H1 (cell line): ENCODE results near the gene MMP3. TPM values are rescaled to one million over a fixed set of nuclear protein-coding genes. Genes with fewer than 3 reads are reported as not detected.

ENCODE experiments used
- CTCF ChIA-PET: fragments of 300-600 bp; sonication (Branson Sonifier 250); formaldehyde crosslinking; loops from one replicate; lab custom pipeline; 2021; ENCODE audit not compliant: partially characterized antibody; lab: Charles Lee
- POLR2A ChIA-PET: fragments of 300-600 bp; sonication (Branson Sonifier 250); formaldehyde crosslinking; loops from one replicate; lab custom pipeline; 2021; ENCODE audit warnings: inconsistent platforms; ENCODE audit not compliant: partially characterized antibody; lab: Charles Lee
- DNase-seq, 2 experiments: peaks; one replicate each; pipeline versions ENCODE4 v3.0.0 to v3.0.0-alpha.2; 2010 to 2022; ENCODE audit warnings: low spot score in 2 of 2, low read depth in 1 of 2, mixed read lengths in 1 of 2
- FAIRE-seq: peaks from 2 replicates; lab custom pipeline; 2011; peaks lifted over from hg19 to GRCh38; lab: Jason Lieb, UNC
- H2AFZ ChIP-seq: 2 replicates; pipeline ENCODE4 v1.8.1; 2012; ENCODE audit warnings: low read length, inconsistent platforms
- H2AK5ac ChIP-seq: 2 replicates; pipeline ENCODE4 v1.6.1; 2013; ENCODE audit warnings: low read depth, low read length
- H2BK120ac ChIP-seq: replicated peaks from 2 replicates; pipeline ENCODE3; 2013; ENCODE audit warnings: low read depth, low read length, inconsistent platforms
- H2BK12ac ChIP-seq: 2 replicates; pipeline ENCODE4 v1.6.1; 2013; ENCODE audit warnings: low read depth, low read length
- H2BK15ac ChIP-seq: 2 replicates; pipeline ENCODE4 v1.6.1; 2013; ENCODE audit warnings: low read length
- H2BK20ac ChIP-seq: 2 replicates; pipeline ENCODE4 v1.6.1; 2013; ENCODE audit warnings: low read length
- H2BK5ac ChIP-seq: 2 replicates; pipeline ENCODE4 v1.6.1; 2013; ENCODE audit warnings: low read depth, low read length
- H3K14ac ChIP-seq: 2 replicates; pipeline ENCODE4 v1.6.1; 2013; ENCODE audit warnings: inconsistent platforms; ENCODE audit not compliant: insufficient read length
- H3K18ac ChIP-seq: 2 replicates; pipeline ENCODE4 v1.6.1; 2013; ENCODE audit warnings: low read length; ENCODE audit errors: extremely low read depth
- H3K23ac ChIP-seq: 2 replicates; pipeline ENCODE4 v1.6.1; 2013; ENCODE audit warnings: inconsistent platforms; ENCODE audit not compliant: insufficient read length
- H3K23me2 ChIP-seq: 2 replicates; pipeline ENCODE4 v1.6.1; 2013; ENCODE audit warnings: low read depth, low read length
- H3K27ac ChIP-seq: 2 replicates; pipeline ENCODE4 v1.6.1; 2011; ENCODE audit warnings: low read depth, low read length, inconsistent platforms
- H3K27me3 ChIP-seq, 4 experiments: replicated peaks in 1 of 4; 1 replicate in 1 of 4; 2 replicates in 3 of 4; pipeline versions ENCODE4 v1.6.1 to v1.8.1; 2011 to 2013; ENCODE audit warnings: low read length in 3 of 4, mild to moderate bottlenecking in 3 of 4, inconsistent platforms in 2 of 4, mixed read lengths in 2 of 4, moderate library complexity in 1 of 4; ENCODE audit not compliant: control insufficient read depth in 3 of 4, insufficient read depth in 3 of 4; ENCODE audit errors: extremely low read depth in 1 of 4
- H3K36me3 ChIP-seq, 4 experiments: 2 replicates each; pipeline versions ENCODE4 v1.6.1 to v1.8.1; 2011 to 2013; ENCODE audit warnings: mild to moderate bottlenecking in 4 of 4, low read length in 3 of 4, moderate library complexity in 2 of 4, control low read depth in 1 of 4, inconsistent platforms in 1 of 4; ENCODE audit not compliant: insufficient read depth in 4 of 4, control insufficient read depth in 2 of 4
- H3K4ac ChIP-seq: replicated peaks from 2 replicates; pipeline ENCODE3; 2013; ENCODE audit warnings: low read length, low read depth, mixed read lengths, inconsistent platforms; ENCODE audit not compliant: insufficient read length
- H3K4me1 ChIP-seq, 4 experiments: replicated peaks in 1 of 4; 1 replicate in 1 of 4; 2 replicates in 3 of 4; pipeline versions ENCODE4 v1.6.1 to v1.8.1; 2011 to 2013; ENCODE audit warnings: low read length in 3 of 4, inconsistent platforms in 2 of 4, mixed read lengths in 1 of 4; ENCODE audit not compliant: insufficient read depth in 4 of 4, control insufficient read depth in 3 of 4
- H3K4me2 ChIP-seq, 2 experiments: 2 replicates each; pipeline versions ENCODE4 v1.6.1 to v1.8.1; 2011 to 2013; ENCODE audit warnings: low read depth in 2 of 2, low read length in 2 of 2, control low read depth in 1 of 2, inconsistent platforms in 1 of 2, mild to moderate bottlenecking in 1 of 2; ENCODE audit not compliant: insufficient read depth in 1 of 2
- H3K4me3 ChIP-seq, 4 experiments: fragments of 200-600, 300-600 bp in 1 of 4; sonication (generic), shearing (Covaris generic), sonication (Bioruptor Twin) in 1 of 4; 2 replicates each; pipeline versions ENCODE4 v1.5.1 to v1.8.1; 2011 to 2016; ENCODE audit warnings: low read length in 4 of 4, low read depth in 3 of 4, control low read depth in 2 of 4, inconsistent platforms in 2 of 4, mild to moderate bottlenecking in 2 of 4, mixed read lengths in 1 of 4, moderate library complexity in 1 of 4; ENCODE audit not compliant: insufficient read depth in 2 of 4; ENCODE audit errors: extremely low read depth in 1 of 4
- H3K56ac ChIP-seq: replicated peaks from 2 replicates; pipeline ENCODE3; 2013; ENCODE audit warnings: low read depth, mild to moderate bottlenecking, mixed read lengths, low read length, inconsistent platforms; ENCODE audit not compliant: insufficient read length
- H3K79me1 ChIP-seq: 2 replicates; pipeline ENCODE4 v1.6.1; 2013; ENCODE audit warnings: low read depth, low read length, control low read depth
- H3K79me2 ChIP-seq, 2 experiments: 2 replicates each; pipeline versions ENCODE4 v1.6.1 to v1.8.1; 2012 to 2013; ENCODE audit warnings: low read length in 2 of 2, mild to moderate bottlenecking in 2 of 2, inconsistent platforms in 1 of 2; ENCODE audit not compliant: insufficient read depth in 2 of 2, control insufficient read depth in 1 of 2
- H3K9ac ChIP-seq, 4 experiments: replicated peaks in 1 of 4; 1 replicate in 1 of 4; 2 replicates in 3 of 4; pipeline versions ENCODE4 v1.6.1 to v1.8.1; 2011 to 2013; ENCODE audit warnings: low read depth in 3 of 4, low read length in 3 of 4, control low read depth in 2 of 4, mild to moderate bottlenecking in 2 of 4, moderate library complexity in 2 of 4, inconsistent platforms in 1 of 4; ENCODE audit errors: extremely low read depth in 1 of 4
- H3K9me3 ChIP-seq, 2 experiments: 2 replicates each; pipeline versions ENCODE4 v1.6.1 to v1.8.1; 2012 to 2013; ENCODE audit warnings: mild to moderate bottlenecking in 2 of 2, moderate library complexity in 2 of 2, control low read depth in 1 of 2, inconsistent platforms in 1 of 2, low read depth in 1 of 2, low read length in 1 of 2, mixed read lengths in 1 of 2; ENCODE audit not compliant: insufficient read depth in 2 of 2
- H4K20me1 ChIP-seq, 2 experiments: replicated peaks in 1 of 2; 2 replicates each; pipeline versions ENCODE3 to v1.8.1; 2011 to 2013; ENCODE audit warnings: inconsistent platforms in 2 of 2, low read length in 2 of 2, mild to moderate bottlenecking in 1 of 2; ENCODE audit not compliant: insufficient read depth in 2 of 2, control insufficient read depth in 1 of 2
- H4K5ac ChIP-seq: 2 replicates; pipeline ENCODE4 v1.6.1; 2013; ENCODE audit warnings: low read length, low read depth, mixed read lengths, inconsistent platforms; ENCODE audit not compliant: insufficient read length
- H4K8ac ChIP-seq: 2 replicates; pipeline ENCODE4 v1.8.0; 2013; ENCODE audit warnings: mild to moderate bottlenecking, moderate library complexity, low read length, inconsistent platforms; ENCODE audit not compliant: insufficient read depth; ENCODE audit errors: extremely low read depth
- H4K91ac ChIP-seq: replicated peaks from 2 replicates; pipeline ENCODE3; 2013; ENCODE audit warnings: low read length, mixed read lengths, inconsistent platforms; ENCODE audit not compliant: insufficient read length
- CBX8 ChIP-seq: fragments of 300-800, 300-1000 bp; sonication (generic); IDR thresholded peaks from 2 replicates; pipeline ENCODE4 v1.7.1; 2016; ENCODE audit warnings: low read depth, low read length, borderline replicate concordance
- CTBP2 ChIP-seq: IDR thresholded peaks from 2 replicates; pipeline ENCODE4 v1.7.0; 2011; ENCODE audit warnings: borderline replicate concordance, mild to moderate bottlenecking, moderate library complexity, mixed read lengths, low read length; ENCODE audit not compliant: insufficient read depth, insufficient read length
- GABPA ChIP-seq: IDR thresholded peaks from 2 replicates; pipeline ENCODE4 v1.6.1; 2011; ENCODE audit warnings: mild to moderate bottlenecking, low read length, moderate library complexity, borderline replicate concordance; ENCODE audit not compliant: insufficient read depth
- GTF2F1 ChIP-seq: IDR thresholded peaks from 2 replicates; pipeline ENCODE4 v1.6.1; 2012; ENCODE audit warnings: low read depth, low read length, improper control_type of control experiment, borderline replicate concordance
- HDAC6 ChIP-seq: IDR thresholded peaks from one replicate; pipeline ENCODE4 v1.7.1; 2012; ENCODE audit warnings: low read depth, mild to moderate bottlenecking, inconsistent platforms, low read length, moderate library complexity
- KDM5A ChIP-seq: fragments of 200-600 bp; IDR thresholded peaks from 2 replicates; pipeline ENCODE4 v1.7.1; 2012; ENCODE audit warnings: mild to moderate bottlenecking, low read length, inconsistent platforms, mixed read lengths
- NANOG ChIP-seq: IDR thresholded peaks from 2 replicates; pipeline ENCODE4 v1.6.1; 2011; ENCODE audit warnings: low read length, low read depth, mild to moderate bottlenecking, inconsistent platforms; ENCODE audit not compliant: insufficient read depth, poor library complexity, severe bottlenecking
- PHF8 ChIP-seq: fragments of 200-600 bp; sonication (generic); conservative IDR thresholded peaks from 2 replicates; pipeline ENCODE4 v1.7.1; 2012; ENCODE audit warnings: low read depth, mild to moderate bottlenecking, inconsistent platforms, low read length, moderate library complexity
- POLR2A ChIP-seq, 2 experiments: IDR thresholded peaks; 1 replicate in 1 of 2; 2 replicates in 1 of 2; pipeline ENCODE4 v1.6.1; 2011; ENCODE audit warnings: low read depth in 2 of 2, low read length in 2 of 2, mild to moderate bottlenecking in 2 of 2; ENCODE audit errors: control extremely low read depth in 1 of 2
- POU5F1 ChIP-seq: IDR thresholded peaks from 2 replicates; pipeline ENCODE4 v1.6.1; 2011; ENCODE audit warnings: low read depth, mild to moderate bottlenecking, low read length, moderate library complexity
- SP1 ChIP-seq: IDR thresholded peaks from 2 replicates; pipeline ENCODE4 v1.6.1; 2011; ENCODE audit warnings: low read depth, low read length
- TAF7 ChIP-seq: optimal IDR thresholded peaks from 2 replicates; pipeline ENCODE3; 2011; ENCODE audit warnings: low read depth, mild to moderate bottlenecking, inconsistent platforms, low read length, moderate library complexity, borderline replicate concordance
- TEAD4 ChIP-seq: IDR thresholded peaks from 2 replicates; pipeline ENCODE4 v1.6.1; 2012; ENCODE audit warnings: low read depth, low read length, inconsistent platforms, mixed read lengths
- WGBS, 2 experiments: shearing (Covaris generic) in 1 of 2; methylation state at CpG; one replicate each; pipeline versions ENCODE4 v1.1.6 to v1.1.7; 2013 to 2015; ENCODE audit warnings: low lambda C conversion rate in 2 of 2, mixed read lengths in 2 of 2, inconsistent platforms in 1 of 2, low coverage in 1 of 2, missing lambda C conversion rate in 1 of 2; ENCODE audit not compliant: insufficient replicate concordance in 2 of 2, insufficient coverage in 1 of 2, insufficient read length in 1 of 2; ENCODE audit errors: extremely low coverage in 1 of 2, missing lambda C conversion rate in 1 of 2; 5-methylcytosine and 5-hydroxymethylcytosine counted together
- polyA plus RNA-seq, 7 experiments: library from polyadenylated mRNA; depleted of rRNA in 3 of 7; stranded (reverse) in 5 of 7; unstranded in 2 of 7; fragments of >200 nt in 5 of 7; fragments of 200-250 nt in 2 of 7; gene quantifications; 1 replicate in 5 of 7; 2 replicates in 1 of 7; 4 replicates in 1 of 7; pipeline versions ENCODE4 v1.2.1 to v1.2.3, GENCODE V29; 2011 to 2013; ENCODE audit warnings: missing spikeins in 2 of 7, mixed read lengths in 2 of 7
- total RNA-seq: library from RNA; stranded (reverse); fragmentation: NEBNext Ultra II Directional; extraction: Animal tissue kit (Norgen Biotek cat#: 25700); gene quantifications from 2 replicates; pipeline ENCODE4 v1.2.1, GENCODE V29; 2021

Gene MMP3
- total and polyA plus RNA-seq, 2 of the 8 experiments (the other 6 are each of a cell fraction or from before 2014, with no cell fraction given), result not detected

DNA sequence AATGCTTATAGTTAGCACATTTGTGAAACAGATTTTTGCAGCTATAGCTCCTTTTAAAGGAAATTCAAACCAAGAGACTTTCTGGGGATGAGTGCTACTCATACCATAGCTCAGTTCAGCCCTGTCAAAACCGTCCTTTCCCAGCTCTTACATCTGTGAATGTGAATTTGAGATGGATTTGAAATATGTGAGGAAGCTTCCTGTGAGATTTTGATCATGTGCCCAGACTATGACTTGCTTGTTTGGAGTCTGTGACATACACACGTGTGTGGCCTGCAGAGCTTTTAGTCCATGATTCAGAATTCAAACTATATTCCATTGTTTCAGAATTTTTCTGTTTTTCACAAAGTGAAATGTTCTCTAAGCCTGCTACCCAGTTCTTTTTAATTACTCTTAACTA is 41.1 kb downstream of the MMP3 start:
- no peak overlapping the region for H4K5ac ChIP-seq
- POLR2A ChIA-PET, result no interaction called here
- H3K4me1 ChIP-seq, result no peaks in the 10 kb centered on the region
- no peak overlapping the region for H3K4me2 ChIP-seq
- WGBS, 2 experiments, result 91% methylated on average over 2 of the region's 2 CpGs; no CpG with 5 or more reads in 1 of the 2 experiments
- no peak overlapping the region for H4K8ac ChIP-seq
- no peak overlapping the region for H2BK5ac ChIP-seq
- H3K23ac ChIP-seq, result no peak overlapping the region
- no peaks in the 10 kb centered on the region for H3K79me1 ChIP-seq
- H2AK5ac ChIP-seq, result no peak overlapping the region
- H2BK15ac ChIP-seq, result no peak overlapping the region
- no peak overlapping the region for H3K9ac ChIP-seq
- no peak overlapping the region for H3K27ac ChIP-seq
- H3K4ac ChIP-seq, result no peak overlapping the region
- no peaks in the 10 kb centered on the region for H4K20me1 ChIP-seq
- CTCF ChIA-PET, result interaction anchor here (0.7 to 3.0 kb wide), 9 partner anchors 8 to 239 kb away, joined by 3 to 9 read pairs (median 4); partner anchors contain the start of gene MMP10
- no peaks in the 10 kb centered on the region for H3K9me3 ChIP-seq
- no peaks in the 10 kb centered on the region for H3K23me2 ChIP-seq
- DNase-seq, result no peak
- FAIRE-seq, result no peak
- H2BK20ac ChIP-seq, result no peak overlapping the region
- no peak overlapping the region for H3K14ac ChIP-seq
- no peak overlapping the region for H2BK12ac ChIP-seq
- peaks cover 0 to 1% (median 0%) of the 10 kb centered on the region in 4 experiments; a peak in 1 of 7 replicates for H3K27me3 ChIP-seq
- H2AFZ ChIP-seq, result no peak overlapping the region
- H4K91ac ChIP-seq, result no peak overlapping the region
- H3K18ac ChIP-seq, result no peak overlapping the region
- no peak overlapping the region for H3K4me3 ChIP-seq
- H3K36me3 ChIP-seq, result no peaks in the 10 kb centered on the region
- no peaks in the 10 kb centered on the region for H3K79me2 ChIP-seq
- H3K56ac ChIP-seq, result no peak overlapping the region
- no peak overlapping the region for H2BK120ac ChIP-seq
- TF ChIP-seq GTF2F1 (no peak), POLR2A (IDR thresholded peaks at IDR 0.05; ENCODE audit: control extremely low read depth in 1 of 2, low read depth in 2 of 2, low read length in 2 of 2) (no peak), NANOG (no peak), CTBP2 (no peak), KDM5A (no peak), GABPA (no peak), POU5F1 (no peak), TEAD4 (no peak), HDAC6 (no peak), SP1 (no peak), CBX8 (no peak), TAF7 (no peak), PHF8 (no peak)
